Measurements from ENCODE around the gene RSPH9. TPM values are rescaled to one million over a fixed set of nuclear protein-coding genes. Genes with fewer than 3 reads are reported as not detected.

The RSPH9 gene
- polyA plus RNA-seq, 3 donors: 0.05 to 0.52 (median 0.13) TPM

- H2AFZ ChIP-seq (ENCODE audit: insufficient read depth, low read depth, low read length, poor library complexity, severe bottlenecking): no peak overlapping the region
- H3K4me1 Mint-ChIP-seq: peaks cover 16% of the 10 kb centered on the region
Measured at GRCh38 chr6:43667245-43668150, 22.7 kb downstream of the RSPH9 start.

More at GRCh38 chr6:43667245-43668150, 22.7 kb downstream of the RSPH9 start:
- H3K4me1 ChIP-seq (ENCODE audit: control insufficient read depth in 1 of 2, insufficient read depth in 2 of 2, low read length in 2 of 2): peaks cover 8 to 14% of the 10 kb centered on the region in 2 donors
- peak; percentile 57 to 70 (median 69) for DNase-seq
- peaks cover 15 to 28% of the 10 kb centered on the region in 2 donors for H3K36me3 ChIP-seq (replicated peaks in 1 of 2; ENCODE audit: control insufficient read depth in 1 of 2, insufficient read depth in 2 of 2, low read length in 2 of 2)
- H3K27ac ChIP-seq (ENCODE audit: low read depth in 1 of 2, low read length in 2 of 2): no peak overlapping the region
- Mint-ChIP-seq H3K27ac (peak overlapping the region in 2 of 7 donors; percentile 30 to 85), H3K36me3 (peaks cover 22 to 32% of the 10 kb centered on the region in 2 donors), H3K4me3 (peak overlapping the region in 1 of 2 donors; percentile 46), H3K9me3 (no peaks in the 10 kb centered on the region), H3K27me3 (ENCODE audit: low read depth in 3 of 3) (peaks cover 11 to 17% (median 16%) of the 10 kb centered on the region in 3 donors)
- H3K79me2 ChIP-seq (ENCODE audit: insufficient read depth, low read length): no peaks in the 10 kb centered on the region
- WGBS (ENCODE audit: insufficient coverage): 11% methylated on average over 10 of the region's 16 CpGs
- intact Hi-C loops (cut with micrococcal nuclease): loop anchor here (1.0 to 5.0 kb wide), 6 partner anchors 95 to 412 kb away; partner anchors contain the start of gene VEGFA (in 1 of the 2)
- peak overlapping the region; percentile 32 for H3K4me2 ChIP-seq (replicated peaks; ENCODE audit: extremely low read depth, low read length, poor library complexity, severe bottlenecking)
- TF ChIP-seq, protein P1, sequence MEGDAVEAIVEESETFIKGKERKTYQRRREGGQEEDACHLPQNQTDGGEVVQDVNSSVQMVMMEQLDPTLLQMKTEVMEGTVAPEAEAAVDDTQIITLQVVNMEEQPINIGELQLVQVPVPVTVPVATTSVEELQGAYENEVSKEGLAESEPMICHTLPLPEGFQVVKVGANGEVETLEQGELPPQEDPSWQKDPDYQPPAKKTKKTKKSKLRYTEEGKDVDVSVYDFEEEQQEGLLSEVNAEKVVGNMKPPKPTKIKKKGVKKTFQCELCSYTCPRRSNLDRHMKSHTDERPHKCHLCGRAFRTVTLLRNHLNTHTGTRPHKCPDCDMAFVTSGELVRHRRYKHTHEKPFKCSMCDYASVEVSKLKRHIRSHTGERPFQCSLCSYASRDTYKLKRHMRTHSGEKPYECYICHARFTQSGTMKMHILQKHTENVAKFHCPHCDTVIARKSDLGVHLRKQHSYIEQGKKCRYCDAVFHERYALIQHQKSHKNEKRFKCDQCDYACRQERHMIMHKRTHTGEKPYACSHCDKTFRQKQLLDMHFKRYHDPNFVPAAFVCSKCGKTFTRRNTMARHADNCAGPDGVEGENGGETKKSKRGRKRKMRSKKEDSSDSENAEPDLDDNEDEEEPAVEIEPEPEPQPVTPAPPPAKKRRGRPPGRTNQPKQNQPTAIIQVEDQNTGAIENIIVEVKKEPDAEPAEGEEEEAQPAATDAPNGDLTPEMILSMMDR (IDR thresholded peaks at IDR 0.05): peak; percentile 95
- no peak overlapping the region for H3K9ac ChIP-seq (ENCODE audit: insufficient read depth, low read length, poor library complexity, severe bottlenecking)
- no peaks in the 10 kb centered on the region for H3K9me3 ChIP-seq (replicated peaks in 1 of 2; ENCODE audit: control insufficient read depth in 1 of 2, insufficient read depth in 1 of 2, low read length in 2 of 2)
- H4K20me1 ChIP-seq (ENCODE audit: insufficient read depth, low read length): peaks cover 7% of the 10 kb centered on the region
- H3K27me3 ChIP-seq (ENCODE audit: control insufficient read depth in 2 of 2, insufficient read depth in 2 of 2, low read length in 2 of 2): peaks cover 0 to 3% of the 10 kb centered on the region in 2 donors
- H3K4me3 ChIP-seq (replicated peaks in 1 of 3; ENCODE audit: low read depth in 2 of 3, low read length in 3 of 3): no peak overlapping the region
